K562 (cell line): ENCODE results near the gene CSNK1D.

Experiments used
- CHD7 ChIP-seq: fragments of 200-600 bp; sonication (generic); IDR thresholded peaks from one replicate; pipeline ENCODE4 v1.6.1; 2012; ENCODE audit warnings: mild to moderate bottlenecking, low read depth, low read length, inconsistent platforms
- CTCF ChIP-seq, 3 experiments: IDR thresholded peaks in 2 of 3; conservative IDR thresholded peaks in 1 of 3; 2 replicates each; pipeline ENCODE4 v1.5.1; 2011 to 2012; ENCODE audit warnings: low read length in 3 of 3, mild to moderate bottlenecking in 3 of 3, control low read depth in 2 of 3, improper control_type of control experiment in 1 of 3, inconsistent platforms in 1 of 3, low read depth in 1 of 3, mixed read lengths in 1 of 3, moderate library complexity in 1 of 3; ENCODE audit not compliant: insufficient read depth in 2 of 3
- ELF4 ChIP-seq: fragments of 450-650 bp; formaldehyde crosslinking; IDR thresholded peaks from 2 replicates; pipeline ENCODE4 v1.4.0; 2022; ENCODE audit warnings: missing genetic modification characterization
- KDM1A ChIP-seq, 2 experiments: fragments of 450-650 bp; IDR thresholded peaks; 2 replicates each; pipeline ENCODE4 v1.6.1; 2016; ENCODE audit warnings: mild to moderate bottlenecking in 2 of 2
- NFRKB ChIP-seq: fragments of 450-650 bp; IDR thresholded peaks from 2 replicates; pipeline ENCODE4 v1.6.1; 2016; ENCODE audit warnings: low read depth
- POLR2A ChIP-seq: fragments of 450-650 bp; conservative IDR thresholded peaks from 2 replicates; pipeline ENCODE4 v1.6.1; 2016
- RCOR1 ChIP-seq, 2 experiments: IDR thresholded peaks; 2 replicates each; pipeline ENCODE4 v1.6.1; 2012; ENCODE audit warnings: low read depth in 2 of 2, low read length in 2 of 2, borderline replicate concordance in 1 of 2, improper control_type of control experiment in 1 of 2
- SMAD1 ChIP-seq: fragments of 150-350 bp; IDR thresholded peaks from 2 replicates; pipeline ENCODE4 v1.6.1; 2014; ENCODE audit warnings: low read length, low read depth; ENCODE audit not compliant: partially characterized antibody
- TAF1 ChIP-seq: IDR thresholded peaks from 2 replicates; pipeline ENCODE4 v1.6.1; 2011; ENCODE audit warnings: mild to moderate bottlenecking, low read length, moderate library complexity; ENCODE audit not compliant: insufficient read depth, control insufficient read depth, severe bottlenecking; ENCODE audit errors: extremely low read depth
- USF2 ChIP-seq: sonication (generic); formaldehyde crosslinking; IDR thresholded peaks from 2 replicates; pipeline ENCODE4 v1.5.0; 2020; ENCODE audit warnings: missing genetic modification reagents
- ZFPM2 ChIP-seq: fragments of 250-450 bp; sonication (Bioruptor Pico); IDR thresholded peaks from 2 replicates; pipeline ENCODE4 v1.5.1; 2022; ENCODE audit warnings: mild to moderate bottlenecking
- ZNF740 ChIP-seq, 3 experiments: fragments of 200-800 bp in 1 of 3; sonication (Bioruptor generic) in 1 of 3; sonication (generic) in 1 of 3; formaldehyde crosslinking in 1 of 3; IDR thresholded peaks; 2 replicates each; pipeline versions ENCODE4 v1.6.1 to v1.8.0; 2016 to 2022; ENCODE audit warnings: mild to moderate bottlenecking in 2 of 3, missing compliant biosample characterization in 2 of 3, missing genetic modification characterization in 2 of 3, missing genetic modification reagents in 1 of 3

- TF ChIP-seq CHD7 (no peak), NFRKB (no peak), CTCF (IDR thresholded peaks at IDR 0.05 in 2 of 3, conservative IDR thresholded peaks at IDR 0.05 in 1 of 3; ENCODE audit: insufficient read depth in 2 of 3, low read depth in 1 of 3, low read length in 3 of 3) (no peak), SMAD1 (no peak), TAF1 (no peak), ELF4 (CRISPR knock-in tag) (no peak), ZNF740 (CRISPR knock-in tag; IDR thresholded peaks at IDR 0.05) (no peak), ZNF740 (tag; IDR thresholded peaks at IDR 0.05) (no peak), KDM1A (IDR thresholded peaks at IDR 0.05) (no peak), RCOR1 (IDR thresholded peaks at IDR 0.05; ENCODE audit: borderline replicate concordance in 1 of 2, low read depth in 2 of 2, low read length in 2 of 2) (no peak), USF2 (CRISPR knock-in tag) (no peak), POLR2A (no peak), ZFPM2 (CRISPR knock-in tag) (no peak)
These were observed 877 bp upstream of the CSNK1D start for GRCh38 chr17:82274134-82275020.
